NOMO-1 treated with DMSO at 0.1 percent for 48 hours (cell line): ENCODE data around the gene KCTD6.

Source experiments
- DNase-seq: peaks from one replicate; lab custom pipeline; 2025; ENCODE audit not compliant: unreplicated experiment; lab: John Stamatoyannopoulos, UW

KCTD6 gene

DNA sequence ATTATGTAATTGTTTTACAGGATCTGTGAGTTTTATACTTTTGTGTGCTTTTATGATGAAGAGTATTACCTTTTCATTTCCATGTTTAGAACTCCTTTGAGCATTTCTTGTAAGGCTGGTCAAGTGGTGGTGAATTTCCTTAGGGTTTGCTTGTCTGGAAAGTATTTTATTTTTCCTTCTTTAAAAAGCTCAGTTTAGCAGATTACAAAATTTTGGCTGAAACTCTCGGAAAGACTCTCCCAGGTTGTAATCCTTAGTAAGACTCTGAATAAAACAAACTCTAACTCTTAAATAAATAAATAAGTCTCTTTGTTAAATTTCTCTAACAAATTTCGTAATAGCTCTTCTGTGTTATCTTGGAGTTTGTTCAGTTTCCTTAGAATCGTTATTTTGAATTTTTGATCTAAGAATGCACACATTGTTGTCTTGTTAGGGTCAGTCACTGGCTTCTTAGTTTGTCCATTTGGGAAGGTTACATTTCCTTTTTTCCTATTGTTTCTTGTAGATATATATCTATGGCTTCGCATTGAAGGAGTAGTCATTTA is 59.8 kb downstream of the KCTD6 start:
- DNase-seq = no peak
